ENCODE measurements around the gene SLAMF7.
"Not testable (repeated sequence)": the region's sequence is repeated elsewhere in the genome, so short reads cannot be mapped to it uniquely, and the experiment has no call there.

SLAMF7 gene

GRCh38 chr1:160711602-160712311 is 27.3 kb upstream of the SLAMF7 start, which contains the start of gene CD48:
Gene CD48 (minus strand): TSS chr1:160711822. CDS start chr1:160711763, 59 bp downstream.
- DNase-seq (ENCODE audit: low read depth) = no peak
- no peak within 1 kb of the TSS for H3K4me3 ChIP-seq (replicated peaks; ENCODE audit: low read depth, low read length)
- TF ChIP-seq CTCF (IDR thresholded peaks at IDR 0.05; ENCODE audit: low read length, missing control alignments) = no peak

GRCh38 chr1:160712525-160713080 is 26.4 kb upstream of the SLAMF7 start:
- not testable (repeated sequence) for DNase-seq (ENCODE audit: low read depth); H3K4me3 ChIP-seq (replicated peaks; ENCODE audit: low read depth, low read length)

GRCh38 chr1:160713161-160713560 is 25.9 kb upstream of the SLAMF7 start:
- TF ChIP-seq CTCF (IDR thresholded peaks at IDR 0.05; ENCODE audit: low read length, missing control alignments) = no peak
- H3K4me3 ChIP-seq (replicated peaks; ENCODE audit: low read depth, low read length) = no peak overlapping the region
- no peak for DNase-seq (ENCODE audit: low read depth)

GRCh38 chr1:160714034-160714648 is 24.9 kb upstream of the SLAMF7 start:
- H3K4me3 ChIP-seq (replicated peaks; ENCODE audit: low read depth, low read length); DNase-seq (ENCODE audit: low read depth): not testable (repeated sequence)

- TF ChIP-seq CTCF (IDR thresholded peaks at IDR 0.05; ENCODE audit: low read length, missing control alignments) = no peak
- no peak overlapping the region for H3K4me3 ChIP-seq (replicated peaks; ENCODE audit: low read depth, low read length)
- no peak for DNase-seq (ENCODE audit: low read depth)
Observed at GRCh38 chr1:160716013-160716412, 23.0 kb upstream of the SLAMF7 start.

GRCh38 chr1:160717306-160717705 is 21.7 kb upstream of the SLAMF7 start:
- DNase-seq (ENCODE audit: low read depth) = no peak
- TF ChIP-seq CTCF (IDR thresholded peaks at IDR 0.05; ENCODE audit: low read length, missing control alignments) = no peak
- no peak overlapping the region for H3K4me3 ChIP-seq (replicated peaks; ENCODE audit: low read depth, low read length)

GRCh38 chr1:160718210-160718609 is 20.8 kb upstream of the SLAMF7 start:
- DNase-seq (ENCODE audit: low read depth) = no peak
- no peak overlapping the region for H3K4me3 ChIP-seq (replicated peaks; ENCODE audit: low read depth, low read length)
- no peak for TF ChIP-seq CTCF (IDR thresholded peaks at IDR 0.05; ENCODE audit: low read length, missing control alignments)

All from fibroblast of pulmonary artery (primary cell).